ENCODE measurements around the gene CDCA4. TPM values are rescaled to one million over a fixed set of nuclear protein-coding genes. Genes with fewer than 3 reads are reported as not detected.
A peak's percentile ranks its signal among the peaks of the same experiment; 100 is the strongest.

Gene CDCA4
- total and polyA plus RNA-seq, 2 donors (not counting 3 experiments of a cell fraction or from before 2014, with no cell fraction given): 29.9 to 44.5 TPM

GRCh38 chr14:104972301-104973134 is 48.4 kb downstream of the CDCA4 start:
- peak overlapping the region; percentile 18 for H2AFZ ChIP-seq (ENCODE audit: low read depth, low read length)
- no peak overlapping the region for H3K4me3 ChIP-seq (replicated peaks in 1 of 3; ENCODE audit: insufficient read depth in 1 of 3, low read depth in 1 of 3, low read length in 3 of 3)
- ChIA-PET POLR2A (interaction anchor here (1.8 kb wide), 1 partner anchor 48 kb away, joined by 7 read pairs; the partner anchor contains the start of gene CDCA4), CTCF (interaction anchor here (0.6 to 4.7 kb wide), 10 partner anchors 13 to 508 kb away, joined by 3 to 97 read pairs (median 6); partner anchors contain the start of genes CDCA4 and CLBA1)
- no peaks in the 10 kb centered on the region for H4K20me1 ChIP-seq (replicated peaks; ENCODE audit: control insufficient read depth, extremely low read depth, insufficient read depth, low read length)
- H3K27ac ChIP-seq (ENCODE audit: insufficient read depth, low read depth, low read length): peak overlapping the region; percentile 89
- peaks cover 68% of the 10 kb centered on the region for H3K4me1 ChIP-seq (ENCODE audit: control insufficient read depth, extremely low read depth, insufficient read depth, low read length)
- H3K9me1 ChIP-seq (replicated peaks; ENCODE audit: control insufficient read depth, extremely low read depth, insufficient read depth, low read length): no peaks in the 10 kb centered on the region
- no peaks in the 10 kb centered on the region for H3K36me3 ChIP-seq (ENCODE audit: control insufficient read depth in 2 of 2, extremely low read depth in 1 of 2, insufficient read depth in 2 of 2, low read length in 2 of 2)
- no peaks in the 10 kb centered on the region for H3K27me3 ChIP-seq (ENCODE audit: control insufficient read depth in 2 of 2, insufficient read depth in 2 of 2, low read length in 2 of 2)
- DNase-seq (ENCODE audit: low read depth, low spot score) (peak; percentile 63), FAIRE-seq (peak; percentile 84)
- dilution Hi-C loops (cut with MboI; ENCODE audit: extremely low pct_ligation_motif_present, low sequenced_read_pairs): no loop called here
- TF ChIP-seq EZH2 (IDR thresholded peaks at IDR 0.05; ENCODE audit: borderline replicate concordance, low read depth, low read length, severe bottlenecking) (no peak), CTCF (IDR thresholded peaks at IDR 0.05; ENCODE audit: extremely low read depth in 1 of 2, insufficient read depth in 1 of 2, low read depth in 1 of 2, low read length in 2 of 2) (peak in 1 of 2 donors; percentile 20), JUN (IDR thresholded peaks at IDR 0.05; ENCODE audit: borderline replicate concordance, insufficient read depth, insufficient read length, low read depth) (no peak), GATA2 (IDR thresholded peaks at IDR 0.05; ENCODE audit: insufficient read depth, insufficient read length, low read depth, low read length) (no peak), POLR2AphosphoS5 (IDR thresholded peaks at IDR 0.05; ENCODE audit: insufficient read depth, low read depth, low read length) (peak; percentile 49), POLR2A (IDR thresholded peaks at IDR 0.05; ENCODE audit: low read depth, low read length) (no peak), FOS (IDR thresholded peaks at IDR 0.05; ENCODE audit: borderline replicate concordance, insufficient read depth, low read length) (peak; percentile 44), MYC (IDR thresholded peaks at IDR 0.05; ENCODE audit: low read depth, low read length) (no peak), MAX (IDR thresholded peaks at IDR 0.05; ENCODE audit: insufficient read depth, insufficient read length) (no peak)
- H3K4me2 ChIP-seq (ENCODE audit: insufficient read depth, low read length): no peak overlapping the region
- intact Hi-C loops (cut with micrococcal nuclease): loop anchor here (2.0 to 10.0 kb wide), 3 partner anchors 48 to 208 kb away; partner anchors contain the start of genes CDCA4 and JAG2
- H3K9ac ChIP-seq (replicated peaks; ENCODE audit: extremely low read depth, insufficient read depth, low read length): peak overlapping the region; percentile 48
- H3K79me2 ChIP-seq (ENCODE audit: control insufficient read depth, insufficient read depth, low read length): peaks cover 16% of the 10 kb centered on the region
- no peaks in the 10 kb centered on the region for H3K9me3 ChIP-seq (replicated peaks; ENCODE audit: control insufficient read depth, insufficient read depth, low read length)
- no TSS peak for BruUV-seq (replicated peaks)
